ENCODE results near the gene POLR3A.

DNA sequence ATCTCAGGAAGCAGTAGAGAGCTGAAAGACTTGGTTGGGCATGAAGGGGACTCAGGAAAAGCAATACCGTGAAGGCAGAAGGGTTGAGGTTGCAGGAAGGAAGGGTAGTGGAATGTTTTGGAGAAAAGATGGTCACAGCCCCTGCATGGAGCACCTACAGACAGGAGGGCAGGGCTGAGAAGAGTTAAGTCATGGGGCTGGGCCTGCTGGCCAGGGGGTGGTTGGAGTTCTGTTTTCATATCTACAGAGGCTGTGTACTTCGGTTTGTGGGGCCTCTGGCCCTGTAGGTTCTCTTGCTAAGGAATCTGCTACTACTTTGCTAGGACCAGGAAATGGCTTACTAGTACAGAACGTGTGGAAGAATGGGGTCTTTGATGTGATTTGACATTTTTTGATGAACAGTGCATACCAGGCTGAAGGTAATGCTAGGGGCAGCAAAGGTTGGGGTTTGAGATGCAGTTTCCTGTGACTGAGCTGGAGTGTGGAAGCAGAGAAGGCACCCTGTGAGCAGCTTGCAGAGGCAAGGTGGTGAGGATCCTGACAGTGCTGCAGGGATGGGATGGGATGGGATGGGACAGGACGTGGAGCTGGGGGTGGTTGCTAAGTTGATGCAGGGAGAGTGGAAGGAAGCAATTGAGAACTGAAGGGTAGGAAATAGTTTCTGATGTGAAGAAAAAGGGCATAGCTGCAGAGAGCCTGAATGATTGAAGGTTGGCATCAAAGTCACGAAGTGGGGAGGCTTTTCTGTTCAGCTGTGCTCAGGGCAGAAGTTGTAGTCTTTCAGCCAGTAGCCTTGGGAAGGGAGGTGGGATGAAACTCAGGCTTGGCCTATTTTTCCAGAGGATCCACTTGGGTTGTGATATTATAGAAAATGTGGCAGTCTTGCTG, 12.1 kb upstream of the POLR3A start:
- TF ChIP-seq POLR2A (IDR thresholded peaks at IDR 0.05) (no peak), POLR2AphosphoS5 (IDR thresholded peaks at IDR 0.05) (no peak)
- TF ChIP-seq, protein P1, sequence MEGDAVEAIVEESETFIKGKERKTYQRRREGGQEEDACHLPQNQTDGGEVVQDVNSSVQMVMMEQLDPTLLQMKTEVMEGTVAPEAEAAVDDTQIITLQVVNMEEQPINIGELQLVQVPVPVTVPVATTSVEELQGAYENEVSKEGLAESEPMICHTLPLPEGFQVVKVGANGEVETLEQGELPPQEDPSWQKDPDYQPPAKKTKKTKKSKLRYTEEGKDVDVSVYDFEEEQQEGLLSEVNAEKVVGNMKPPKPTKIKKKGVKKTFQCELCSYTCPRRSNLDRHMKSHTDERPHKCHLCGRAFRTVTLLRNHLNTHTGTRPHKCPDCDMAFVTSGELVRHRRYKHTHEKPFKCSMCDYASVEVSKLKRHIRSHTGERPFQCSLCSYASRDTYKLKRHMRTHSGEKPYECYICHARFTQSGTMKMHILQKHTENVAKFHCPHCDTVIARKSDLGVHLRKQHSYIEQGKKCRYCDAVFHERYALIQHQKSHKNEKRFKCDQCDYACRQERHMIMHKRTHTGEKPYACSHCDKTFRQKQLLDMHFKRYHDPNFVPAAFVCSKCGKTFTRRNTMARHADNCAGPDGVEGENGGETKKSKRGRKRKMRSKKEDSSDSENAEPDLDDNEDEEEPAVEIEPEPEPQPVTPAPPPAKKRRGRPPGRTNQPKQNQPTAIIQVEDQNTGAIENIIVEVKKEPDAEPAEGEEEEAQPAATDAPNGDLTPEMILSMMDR (IDR thresholded peaks at IDR 0.05), result no peak

Data from breast epithelium (tissue), 3 donors.